HG02870 (cell line): ENCODE data around the gene CDC14A.
A peak's percentile ranks its signal among the peaks of the same experiment; 100 is the strongest.

ENCODE experiments used
- ATAC-seq: cut with Tn5 transposase; IDR thresholded peaks from one replicate; pipeline ENCODE4 v1.9.1; 2021; ENCODE audit warnings: mild to moderate bottlenecking, moderate library complexity; ENCODE audit not compliant: unreplicated experiment

The CDC14A gene

DNA sequence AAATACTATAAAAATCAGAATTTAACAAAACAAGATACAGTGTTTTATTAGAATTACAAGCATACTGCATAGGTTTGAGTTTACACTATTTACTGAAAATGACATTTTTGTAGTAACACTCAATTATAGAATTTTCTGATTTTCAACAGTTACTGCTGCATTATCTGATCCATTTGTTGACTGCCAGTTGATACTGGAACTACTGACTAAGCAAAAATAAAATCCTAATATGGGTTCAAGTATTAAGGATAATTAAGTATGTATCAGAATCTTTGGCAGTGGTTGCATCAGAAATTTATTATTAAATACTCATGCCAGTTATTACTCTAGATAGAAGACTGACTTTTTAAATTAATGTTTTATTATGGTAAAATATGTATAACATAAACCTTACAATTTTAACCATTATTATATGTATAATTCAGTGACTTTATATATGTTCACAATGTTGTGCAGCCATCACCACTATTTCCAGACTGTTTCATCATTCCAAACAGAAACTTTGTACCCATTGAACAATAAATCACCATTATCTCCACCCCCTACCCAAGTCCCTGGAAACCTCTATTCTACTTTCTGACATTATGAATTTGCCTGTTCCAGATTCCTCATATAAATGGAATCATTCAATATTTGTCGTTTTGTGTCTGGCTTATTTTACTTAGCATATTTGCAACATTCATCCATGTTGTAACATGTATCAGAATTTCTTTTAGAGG lies 127.5 kb downstream of the CDC14A start:
- no peak for ATAC-seq

DNA sequence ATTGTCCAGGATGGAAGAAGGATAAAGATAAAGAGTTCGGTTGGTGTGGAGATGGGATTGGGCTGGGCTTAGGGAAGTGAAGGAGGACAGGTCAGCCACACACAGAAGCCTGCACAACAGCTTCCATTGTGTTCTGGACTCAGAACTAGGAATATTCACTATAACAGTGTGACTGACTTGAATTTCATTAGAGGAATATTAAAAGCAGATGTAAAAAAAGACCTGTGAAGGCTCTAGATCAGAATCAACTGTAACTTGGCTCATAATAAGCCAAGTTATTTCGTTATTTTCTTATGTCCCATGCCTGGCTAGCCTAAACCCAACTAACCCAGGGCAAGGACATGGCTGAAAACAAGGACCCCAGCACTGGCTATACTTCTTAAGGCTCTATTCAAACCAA lies 129.0 kb downstream of the CDC14A start:
- ATAC-seq, result no peak

DNA sequence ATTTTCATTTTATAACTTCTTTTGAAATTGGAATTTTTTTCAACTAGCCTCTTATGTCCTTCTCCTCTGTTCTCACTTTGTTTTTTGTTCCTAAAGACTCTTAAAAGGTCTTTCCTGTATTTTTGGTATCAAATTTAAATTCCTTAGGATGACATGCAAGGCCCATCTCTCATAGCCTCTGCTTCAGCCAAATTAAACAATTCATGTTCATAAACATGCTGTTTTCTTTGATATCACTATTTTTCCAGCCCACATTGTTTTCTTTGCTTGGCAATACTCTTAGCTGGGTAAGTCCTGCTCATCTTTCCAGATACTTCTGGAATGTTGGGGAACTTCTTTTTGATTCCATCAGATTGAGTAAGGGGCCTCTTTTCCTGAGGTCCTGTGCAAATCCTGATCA lies 129.9 kb downstream of the CDC14A start:
- ATAC-seq, result no peak

DNA sequence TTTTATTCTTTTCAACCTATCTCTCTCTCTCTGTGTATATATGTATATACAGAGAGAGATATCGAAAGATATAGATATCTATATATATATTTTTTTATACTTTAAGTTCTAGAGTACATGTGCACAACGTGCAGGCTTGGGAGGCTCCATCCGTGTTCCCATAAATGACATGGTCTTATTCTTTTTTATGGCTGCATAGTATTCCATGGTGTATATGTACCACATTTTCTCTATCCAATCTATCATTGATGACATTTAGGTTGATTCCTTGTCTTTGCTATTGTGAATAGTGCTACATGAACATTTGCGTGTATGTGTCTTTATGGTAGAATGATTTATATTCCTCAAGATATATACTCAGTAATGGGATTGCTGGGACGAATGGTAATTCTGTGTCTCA lies 130.4 kb downstream of the CDC14A start:
- no peak for ATAC-seq

DNA sequence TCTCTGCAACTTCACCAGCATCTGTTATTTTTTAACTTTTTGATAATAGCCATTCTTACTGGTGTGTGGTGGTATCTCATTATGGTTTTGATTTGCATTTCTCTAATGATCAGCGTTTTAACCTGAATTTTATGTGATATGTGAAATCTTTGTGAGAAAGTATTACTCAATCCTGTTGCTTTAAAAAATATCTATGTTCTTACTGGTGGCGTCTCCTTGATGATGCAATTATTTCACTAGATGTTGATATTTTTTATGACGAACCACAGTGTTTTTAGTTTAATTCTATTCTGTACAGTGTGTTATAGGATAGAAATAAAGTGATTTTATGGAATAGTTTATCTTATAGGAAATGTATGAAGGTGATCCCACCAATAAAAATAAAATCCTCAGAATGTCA lies 130.9 kb downstream of the CDC14A start:
- no peak for ATAC-seq

DNA sequence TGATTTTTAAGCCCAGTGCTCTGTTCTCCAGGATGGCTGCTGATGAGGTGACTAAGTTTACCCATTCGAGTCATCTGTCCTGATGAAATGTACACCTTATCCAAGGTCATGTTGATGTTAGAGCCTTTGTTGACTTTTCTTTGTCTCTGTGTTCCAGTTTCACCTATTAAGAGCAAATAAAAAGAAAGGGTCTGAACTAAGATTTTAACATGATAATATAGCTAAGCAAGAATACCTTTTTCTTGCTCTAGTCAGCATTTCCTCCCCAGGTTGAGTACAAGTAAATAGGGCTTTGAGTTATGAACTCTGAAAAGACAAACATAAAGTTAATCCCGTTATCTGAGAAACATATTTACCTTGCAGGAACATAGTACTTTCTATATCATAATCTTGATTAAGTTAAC lies 133.6 kb downstream of the CDC14A start:
- ATAC-seq, result no peak

DNA sequence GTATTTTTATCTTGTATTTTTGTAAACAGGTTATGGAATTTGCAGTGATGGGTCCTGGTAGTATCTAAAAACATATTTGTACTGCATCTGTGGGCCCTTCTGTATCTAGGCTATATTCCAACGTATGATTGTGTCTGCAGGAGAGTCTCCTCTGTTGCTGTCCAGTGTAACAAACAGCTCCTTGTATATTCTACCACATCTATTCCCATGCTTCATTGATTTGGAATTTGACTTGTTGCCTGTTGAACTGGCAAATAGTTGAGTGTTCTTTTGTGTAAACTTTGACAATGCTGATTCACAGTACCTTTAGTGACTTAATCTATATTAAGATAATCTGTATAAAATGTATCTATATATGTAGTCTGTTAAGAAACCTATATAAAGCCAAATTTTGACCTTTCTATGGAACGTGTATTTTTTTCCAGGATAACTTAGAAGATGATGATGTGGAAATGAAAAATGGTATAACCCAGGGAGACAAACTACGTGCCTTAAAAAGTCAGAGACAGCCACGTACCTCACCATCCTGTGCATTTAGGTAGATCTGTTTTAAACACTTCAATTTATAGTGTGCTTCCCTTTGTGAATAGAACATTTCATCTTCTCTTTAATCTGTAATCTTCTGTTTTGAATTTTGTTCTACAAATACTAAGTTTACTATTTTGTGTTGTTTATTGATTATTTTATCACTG lies 142.2 kb downstream of the CDC14A start:
- ATAC-seq, result no peak

DNA sequence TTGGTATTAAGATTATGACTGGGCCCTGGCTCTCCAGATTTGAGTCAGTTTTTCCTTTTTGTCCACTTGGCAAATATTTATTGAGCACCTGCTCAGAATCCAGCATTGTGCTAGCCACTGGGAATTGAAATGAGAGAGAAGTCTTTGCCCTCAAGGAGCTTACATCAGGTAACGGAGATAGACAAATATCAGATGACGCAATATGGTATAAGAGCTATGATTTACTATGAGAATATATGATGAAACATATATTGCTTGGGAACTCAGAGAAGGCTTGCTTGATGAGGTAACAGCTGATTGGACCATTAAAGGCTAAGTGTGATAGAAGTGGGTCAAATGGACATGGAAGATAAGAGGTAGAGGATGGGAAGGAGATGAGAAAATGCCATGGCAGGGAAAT lies 144.6 kb downstream of the CDC14A start:
- no peak for ATAC-seq

DNA sequence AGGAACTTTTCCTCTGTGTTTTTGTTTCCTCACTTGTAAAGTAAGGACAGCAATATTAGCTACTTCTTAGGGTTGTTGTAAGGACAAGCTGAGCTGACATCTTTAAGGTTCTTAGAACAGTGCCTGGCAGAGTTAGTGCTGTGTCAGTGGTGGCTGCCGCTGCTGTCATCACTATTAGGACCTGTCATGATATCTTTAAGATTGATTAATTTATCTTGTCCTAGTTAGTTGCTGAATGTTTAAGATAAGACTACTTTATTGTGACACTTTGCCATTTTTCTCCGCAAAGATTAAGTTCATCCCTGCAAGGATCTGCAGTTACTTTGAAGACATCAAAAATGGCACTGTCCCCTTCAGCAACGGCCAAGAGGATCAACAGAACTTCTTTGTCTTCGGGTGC lies 145.5 kb downstream of the CDC14A start:
- ATAC-seq, result no peak

DNA sequence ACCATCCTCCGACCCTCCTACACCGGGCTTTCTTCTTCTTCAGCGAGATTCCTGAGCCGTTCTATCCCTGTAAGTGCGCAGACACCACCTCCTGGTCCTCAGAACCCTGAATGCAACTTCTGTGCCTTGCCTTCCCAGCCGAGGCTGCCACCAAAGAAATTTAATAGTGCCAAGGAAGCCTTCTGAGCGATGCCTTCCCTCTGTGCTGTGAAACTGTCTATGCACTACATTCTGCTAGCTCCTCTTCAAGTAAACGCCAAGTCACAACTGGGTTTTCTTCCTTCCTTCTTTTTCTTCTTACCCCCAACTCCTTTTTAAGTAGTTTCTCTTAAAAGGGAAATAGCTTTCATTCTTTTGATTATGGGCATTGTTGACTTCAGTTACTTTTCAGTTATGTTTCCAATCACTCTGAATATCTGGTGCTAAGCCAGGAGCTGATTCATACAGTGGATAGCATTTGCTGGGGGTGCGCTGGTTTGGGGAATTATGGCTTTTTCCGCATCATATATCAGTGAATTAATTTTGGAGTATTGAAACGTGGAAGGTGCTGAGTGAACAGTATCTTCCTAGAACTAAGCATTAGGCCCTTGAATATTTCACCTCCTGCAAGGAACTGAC lies 147.0 kb downstream of the CDC14A start:
- no peak for ATAC-seq

DNA sequence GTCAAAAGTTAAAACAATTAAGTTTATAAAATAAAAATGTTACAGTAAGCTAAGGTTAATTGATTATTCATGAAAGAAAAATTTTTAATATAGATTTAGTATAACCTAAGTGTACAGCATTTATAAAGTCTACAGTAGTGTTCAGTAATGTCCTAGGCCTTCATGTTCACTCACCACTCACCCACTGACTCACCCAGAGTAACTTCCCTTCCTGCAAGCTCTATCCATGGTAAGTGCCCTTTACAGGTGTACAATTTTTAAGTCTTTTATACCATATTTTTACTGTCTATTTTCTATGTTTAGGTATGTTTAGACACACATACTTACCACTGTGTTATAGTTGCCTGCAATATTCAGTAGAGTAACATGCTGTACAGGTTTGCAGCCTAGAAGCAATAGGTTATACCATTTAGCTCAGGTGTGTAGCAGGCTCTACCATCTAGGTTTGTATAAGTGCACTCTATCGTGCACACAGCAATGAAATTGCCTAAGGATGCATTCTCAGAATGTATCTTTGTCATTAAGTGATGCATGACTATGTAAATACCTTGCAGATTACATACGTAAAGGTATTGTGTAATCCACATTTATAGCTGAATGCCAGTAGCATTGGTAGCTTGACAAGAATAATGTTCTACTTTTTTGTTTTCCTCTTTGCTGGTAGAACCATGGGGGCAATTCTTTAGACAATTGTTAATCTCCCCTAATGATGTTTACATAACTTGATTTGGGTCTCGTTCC lies 149.9 kb downstream of the CDC14A start:
- no peak for ATAC-seq

DNA sequence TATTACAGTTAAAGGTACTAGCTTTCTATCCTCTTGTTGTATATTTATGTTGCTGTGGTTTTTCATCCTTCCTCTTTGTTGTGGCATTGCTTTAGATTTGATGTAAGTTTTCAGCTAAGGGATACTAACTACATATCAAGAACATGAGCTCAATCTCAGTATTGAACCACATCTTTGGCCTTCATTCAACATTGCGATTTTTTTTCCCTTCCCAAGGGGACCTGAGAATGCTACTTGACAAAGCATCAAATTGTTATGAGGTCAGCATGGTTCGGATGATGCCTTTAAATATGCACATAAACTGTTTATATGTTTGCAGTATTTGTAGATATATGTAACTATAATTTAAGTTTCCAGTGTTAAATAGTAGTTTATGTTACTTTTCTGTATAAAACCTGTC lies 153.9 kb downstream of the CDC14A start:
- ATAC-seq, result no peak

DNA sequence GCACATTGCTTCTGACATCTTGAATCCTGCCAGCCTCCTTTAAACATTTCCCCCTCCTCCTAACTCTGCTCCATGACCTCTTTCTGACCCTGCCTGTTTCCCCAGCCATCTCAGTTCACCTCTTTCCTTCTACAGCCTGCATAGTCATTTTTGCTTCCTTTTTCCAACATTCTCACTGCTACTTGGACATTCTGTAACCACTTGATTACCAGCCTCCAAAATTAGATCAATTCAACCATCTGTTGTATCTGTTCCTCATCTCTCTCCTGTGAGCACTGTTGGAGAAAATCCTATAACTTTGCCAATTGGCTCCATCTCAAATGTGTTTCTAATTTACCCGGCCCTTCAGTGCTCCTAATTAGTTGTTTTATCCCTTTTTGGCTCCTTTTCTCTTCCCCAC lies 158.1 kb downstream of the CDC14A start:
- no peak for ATAC-seq

DNA sequence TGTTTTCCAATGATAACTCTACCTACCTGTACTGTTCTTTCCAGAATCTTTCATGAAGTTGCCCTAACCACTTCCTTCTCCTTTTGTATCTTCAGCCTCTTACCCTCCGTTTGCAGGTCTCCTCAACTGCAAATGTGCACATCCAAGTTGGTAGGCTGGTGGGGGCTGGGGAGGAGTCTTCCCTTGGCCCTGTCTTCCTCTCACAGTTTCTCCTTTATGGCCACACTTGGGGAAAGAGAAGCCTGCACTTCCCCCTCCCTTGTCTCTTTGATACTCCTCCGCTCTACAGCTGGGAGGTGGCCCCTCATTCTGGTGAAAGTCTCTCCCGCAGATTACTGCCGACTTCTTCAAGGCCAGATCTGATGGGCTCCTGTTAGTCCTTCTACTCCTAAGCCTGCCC lies 158.8 kb downstream of the CDC14A start:
- ATAC-seq, result no peak

DNA sequence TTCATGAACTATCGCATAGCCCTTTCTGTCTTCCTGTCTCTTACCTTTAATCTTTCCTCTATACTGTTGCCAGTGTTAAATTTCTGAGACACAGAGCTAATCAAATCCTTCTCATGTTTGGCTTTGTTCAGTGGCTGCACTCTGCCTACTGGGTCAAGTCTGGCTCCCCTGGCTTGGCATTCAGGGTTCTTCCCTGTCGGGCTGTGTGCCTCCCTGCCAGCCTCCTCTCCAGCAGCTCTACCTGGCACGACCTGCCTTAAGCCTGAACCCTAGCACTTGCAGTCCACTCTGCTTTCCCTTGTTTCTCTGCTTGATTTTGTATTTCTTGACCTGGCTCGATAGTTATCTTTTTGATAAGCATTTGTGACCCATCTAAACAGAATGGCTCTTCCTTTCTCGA lies 159.5 kb downstream of the CDC14A start:
- ATAC-seq, result no peak

DNA sequence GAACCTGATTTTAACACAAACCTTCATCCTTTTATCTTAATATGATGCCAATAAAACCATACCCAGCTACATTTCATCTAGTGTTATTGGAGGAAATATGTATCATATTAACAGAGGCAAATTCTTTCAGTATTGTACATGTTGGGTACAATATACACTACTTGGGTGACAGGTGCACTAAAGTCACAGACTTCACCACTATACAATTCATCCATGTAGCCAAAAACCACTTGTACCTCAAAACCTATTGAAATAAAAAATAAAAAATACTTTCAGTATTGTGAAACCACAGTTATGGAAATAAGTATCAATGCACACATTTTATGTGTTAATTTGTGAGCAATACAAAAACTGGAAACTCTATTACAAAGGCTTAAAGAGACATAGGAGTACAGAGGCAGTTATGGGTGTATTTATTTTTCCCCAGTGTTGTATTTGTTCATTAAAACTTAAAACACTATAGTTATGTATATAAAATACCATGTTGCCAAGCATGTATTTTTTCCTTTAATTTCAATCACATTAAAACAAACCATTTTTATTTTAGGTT lies 160.6 kb downstream of the CDC14A start:
- no peak for ATAC-seq

DNA sequence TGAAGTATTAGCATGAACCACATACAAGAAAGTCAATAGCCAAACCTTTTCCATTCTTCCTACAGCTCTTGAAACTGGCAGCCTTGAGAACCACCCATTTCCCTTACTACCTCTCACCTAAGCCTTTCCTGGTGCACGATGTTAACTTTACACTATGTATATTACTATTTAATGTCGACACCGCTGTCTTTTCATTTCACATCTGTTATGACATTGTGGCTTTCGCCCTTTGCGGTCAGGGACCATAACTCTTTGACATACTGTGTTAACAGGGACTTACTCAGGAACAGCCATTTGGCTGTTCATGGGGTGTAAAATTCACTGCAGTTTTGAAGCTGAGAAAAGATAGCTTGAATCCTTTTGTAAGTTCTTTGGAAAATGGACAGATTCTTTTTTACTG lies 164.6 kb downstream of the CDC14A start:
- no peak for ATAC-seq

DNA sequence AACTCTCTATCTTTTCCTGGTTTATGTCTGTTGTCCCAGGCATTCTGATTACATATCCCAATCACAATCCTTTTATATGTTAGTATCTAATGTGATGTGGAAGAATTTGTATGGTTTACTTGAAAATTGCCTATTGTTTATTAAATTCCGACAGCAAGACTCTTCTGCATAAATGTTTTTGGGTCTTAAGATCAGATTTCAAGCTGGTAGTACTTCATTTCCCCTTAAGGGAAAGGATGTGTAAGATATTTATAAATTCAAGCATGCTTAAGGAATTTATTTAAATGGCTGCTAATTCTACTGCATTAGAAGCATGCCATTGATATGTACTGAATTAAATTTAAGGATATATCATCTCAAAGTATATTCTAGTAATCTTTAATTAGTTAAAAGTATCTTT lies 165.2 kb downstream of the CDC14A start:
- ATAC-seq, result no peak

DNA sequence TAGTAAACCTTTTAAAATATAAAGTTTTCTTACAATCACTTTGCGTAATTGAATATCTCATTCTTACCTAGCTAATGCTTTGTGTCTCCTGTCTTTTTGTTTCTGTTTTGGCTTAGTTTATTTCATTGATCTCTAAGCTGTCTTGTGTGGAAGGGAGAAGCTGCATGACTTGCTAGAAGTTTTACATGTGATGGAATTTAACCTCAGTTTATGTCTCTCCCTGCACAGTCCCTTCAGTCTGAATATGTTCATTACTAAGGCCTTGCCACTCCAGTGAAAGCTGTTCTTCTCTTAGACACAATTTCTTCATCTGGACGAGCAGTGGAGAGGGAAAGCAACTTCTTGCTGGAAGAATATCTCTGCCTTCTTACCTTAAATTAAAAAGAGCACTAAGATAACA lies 165.7 kb downstream of the CDC14A start:
- ATAC-seq, result no peak

DNA sequence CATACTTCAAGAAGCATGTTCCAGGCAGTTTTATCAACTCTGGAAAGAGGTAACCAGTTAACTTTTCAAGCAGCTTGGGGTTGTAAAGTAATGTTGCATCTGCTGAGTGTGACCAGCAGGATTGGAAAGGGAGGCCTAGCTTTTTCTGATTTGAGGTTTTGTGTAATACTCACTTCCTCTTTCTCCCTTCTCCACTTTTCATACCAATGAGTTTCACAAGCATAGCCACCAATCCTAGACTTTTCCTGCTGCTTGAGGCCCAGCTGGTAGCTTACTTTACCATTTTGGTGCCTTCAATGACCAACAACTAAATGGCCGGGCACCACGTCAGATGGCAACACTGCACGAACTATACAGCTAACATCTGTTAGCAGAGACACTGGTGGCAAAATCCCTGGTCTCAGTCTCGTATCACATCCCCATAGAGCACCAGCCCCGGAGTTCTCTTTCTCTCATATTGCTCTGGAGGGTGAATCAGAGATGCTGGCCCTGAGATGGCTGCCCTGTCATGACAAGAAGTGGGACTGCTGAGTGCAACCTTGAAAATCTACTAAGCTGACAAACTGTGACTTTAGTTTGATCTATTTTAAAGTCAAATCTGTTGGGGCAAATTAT lies 170.8 kb downstream of the CDC14A start:
- ATAC-seq, result peak; percentile 95

DNA sequence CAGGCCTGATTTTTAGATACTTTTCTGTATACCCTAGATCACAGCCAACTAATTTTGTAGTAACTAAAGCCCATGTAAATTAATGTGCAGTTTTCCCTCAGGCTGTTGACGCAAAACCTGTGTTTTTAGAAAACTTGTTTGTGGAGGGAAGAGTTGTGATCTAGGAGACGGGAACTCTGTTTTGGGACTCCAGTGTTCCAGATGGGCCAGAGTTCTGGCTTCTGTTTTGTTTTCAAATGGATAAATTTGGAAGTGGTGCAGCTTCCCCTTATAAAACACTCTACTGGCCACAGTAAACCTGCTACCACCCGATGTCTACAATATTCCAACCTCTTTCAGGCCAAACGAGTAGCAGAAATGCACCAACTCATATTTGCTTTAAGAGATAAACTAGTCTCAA lies 172.0 kb downstream of the CDC14A start:
- no peak for ATAC-seq
